Measurements from ENCODE around the gene DDX17. TPM values are rescaled to one million over a fixed set of nuclear protein-coding genes. Genes with fewer than 3 reads are reported as not detected.

The DDX17 gene
- total RNA-seq, 1 experiment from 2014 or later = 529 TPM

DNA sequence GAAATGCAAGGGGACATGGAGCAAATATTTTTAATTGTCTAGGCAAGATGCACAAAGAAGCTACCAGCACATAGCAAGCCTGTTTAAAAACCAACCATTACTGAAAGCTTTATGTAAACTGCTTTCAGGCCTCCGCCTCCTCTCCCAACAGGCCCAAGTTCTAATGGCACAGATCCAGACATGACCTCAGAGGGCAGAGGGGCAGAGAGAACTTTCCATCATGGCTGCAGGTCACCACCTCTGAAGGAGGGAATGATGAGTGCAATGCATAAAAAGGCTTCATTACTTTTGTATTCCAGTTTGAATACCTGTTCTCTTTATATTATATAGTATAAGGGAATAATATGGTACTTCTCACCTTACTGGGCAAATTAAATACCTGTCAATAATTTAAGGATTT lies 15.2 kb downstream of the DDX17 start:
- Histone ChIP-seq H3K27ac (ENCODE audit: insufficient read length, low read depth, low read length) (no peak overlapping the region), H4K8ac (replicated peaks; ENCODE audit: insufficient read length, low read depth, low read length) (no peak overlapping the region), H3K4me1 (ENCODE audit: insufficient read depth, low read length) (no peaks in the 10 kb centered on the region), H4K91ac (ENCODE audit: insufficient read length, low read depth, low read length) (no peak overlapping the region), H2BK15ac (ENCODE audit: low read depth, low read length) (no peak overlapping the region), H3K56ac (ENCODE audit: insufficient read length, low read depth, low read length) (no peak overlapping the region), H3K9me3 (ENCODE audit: control insufficient read depth, low read depth, low read length) (no peaks in the 10 kb centered on the region), H2AFZ (ENCODE audit: low read length) (no peak overlapping the region), H3K9ac (ENCODE audit: extremely low read depth, insufficient read length, low read length) (no peak overlapping the region), H3T11ph (ENCODE audit: low read length) (no peak overlapping the region), H2BK20ac (ENCODE audit: low read depth, low read length, poor library complexity, severe bottlenecking) (no peak overlapping the region), H3K79me1 (ENCODE audit: insufficient read depth, low read depth, low read length, poor library complexity, severe bottlenecking) (no peaks in the 10 kb centered on the region), H2AK5ac (ENCODE audit: insufficient read length, low read length) (no peak overlapping the region), H3K18ac (ENCODE audit: insufficient read length, low read depth, low read length) (no peak overlapping the region), H2BK5ac (ENCODE audit: insufficient read length, low read length) (no peak overlapping the region), H3K79me2 (ENCODE audit: insufficient read depth, low read length) (no peaks in the 10 kb centered on the region), H4K5ac (ENCODE audit: insufficient read length, low read depth, low read length) (no peak overlapping the region), H2BK120ac (ENCODE audit: low read depth, low read length, poor library complexity, severe bottlenecking) (no peak overlapping the region), H3K14ac (ENCODE audit: insufficient read depth, low read length) (no peak overlapping the region), H3K23me2 (ENCODE audit: insufficient read length, low read depth, low read length, poor library complexity, severe bottlenecking) (no peaks in the 10 kb centered on the region), H3K27me3 (ENCODE audit: insufficient read depth, low read length) (no peaks in the 10 kb centered on the region), H2BK12ac (ENCODE audit: insufficient read length, low read depth, low read length) (no peak overlapping the region), H3K4ac (ENCODE audit: low read depth, low read length) (no peak overlapping the region), H3K4me2 (ENCODE audit: insufficient read depth, insufficient read length, low read length) (no peak overlapping the region), H4K20me1 (ENCODE audit: control insufficient read depth, insufficient read depth, insufficient read length) (no peaks in the 10 kb centered on the region), H3K23ac (ENCODE audit: insufficient read length, low read depth, low read length) (no peak overlapping the region)
- TF ChIP-seq, protein P1, sequence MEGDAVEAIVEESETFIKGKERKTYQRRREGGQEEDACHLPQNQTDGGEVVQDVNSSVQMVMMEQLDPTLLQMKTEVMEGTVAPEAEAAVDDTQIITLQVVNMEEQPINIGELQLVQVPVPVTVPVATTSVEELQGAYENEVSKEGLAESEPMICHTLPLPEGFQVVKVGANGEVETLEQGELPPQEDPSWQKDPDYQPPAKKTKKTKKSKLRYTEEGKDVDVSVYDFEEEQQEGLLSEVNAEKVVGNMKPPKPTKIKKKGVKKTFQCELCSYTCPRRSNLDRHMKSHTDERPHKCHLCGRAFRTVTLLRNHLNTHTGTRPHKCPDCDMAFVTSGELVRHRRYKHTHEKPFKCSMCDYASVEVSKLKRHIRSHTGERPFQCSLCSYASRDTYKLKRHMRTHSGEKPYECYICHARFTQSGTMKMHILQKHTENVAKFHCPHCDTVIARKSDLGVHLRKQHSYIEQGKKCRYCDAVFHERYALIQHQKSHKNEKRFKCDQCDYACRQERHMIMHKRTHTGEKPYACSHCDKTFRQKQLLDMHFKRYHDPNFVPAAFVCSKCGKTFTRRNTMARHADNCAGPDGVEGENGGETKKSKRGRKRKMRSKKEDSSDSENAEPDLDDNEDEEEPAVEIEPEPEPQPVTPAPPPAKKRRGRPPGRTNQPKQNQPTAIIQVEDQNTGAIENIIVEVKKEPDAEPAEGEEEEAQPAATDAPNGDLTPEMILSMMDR (conservative IDR thresholded peaks at IDR 0.05) = no peak
- no peak for DNase-seq
- WGBS (ENCODE audit: extremely low coverage, insufficient read length, low lambda C conversion rate) = no CpG with 5 or more reads among the region's 1 CpG
- Mint-ChIP-seq H3K36me3 (ENCODE audit: insufficient read depth in 1 of 3, low read depth in 3 of 3) (peaks cover 80 to 95% (median 93%) of the 10 kb centered on the region in 3 experiments), H3K4me3 (no peak overlapping the region), H3K9me3 (no peaks in the 10 kb centered on the region), H3K27ac (peak overlapping the region; percentile 60 to 97 (median 94); a peak in 6 of 7 replicates), H3K4me1 (peaks cover 19 to 41% of the 10 kb centered on the region in 2 experiments), H3K27me3 (ENCODE audit: low read depth) (no peaks in the 10 kb centered on the region; the same call in 1 of the 2 replicates)
